Hematopoietic multipotent progenitor cell treated with erythropoietin and hydrocortisone succinate and interleukin-3 and kit ligand, for 8 days (in vitro differentiated cells): Measurements from ENCODE around the gene PCNT.
"Not testable (repeated sequence)": the region's sequence is repeated elsewhere in the genome, so short reads cannot be mapped to it uniquely, and the experiment has no call there.

Experiments
- DNase-seq: peaks from one replicate; pipeline ENCODE4 v3.0.0-alpha.2; 2015

Gene PCNT

DNA sequence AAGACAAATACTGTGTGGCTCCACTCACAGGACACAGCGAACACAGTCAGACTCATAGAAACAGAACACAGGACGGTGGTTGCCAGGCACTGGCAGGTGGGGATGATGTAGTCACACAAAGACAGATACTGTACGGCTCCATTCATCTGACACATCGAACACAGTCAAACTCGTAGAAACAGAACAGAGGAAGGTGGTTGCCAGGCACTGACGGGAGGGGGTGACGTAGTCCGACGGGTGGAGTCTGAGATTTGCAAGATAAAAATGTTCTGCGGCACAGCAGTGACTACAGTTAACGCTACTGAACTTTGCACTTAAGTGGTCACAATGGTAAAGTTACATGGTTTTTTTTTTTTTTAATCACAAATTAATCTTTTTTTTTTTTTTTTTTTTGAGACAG, 19.0 kb upstream of the PCNT start:
- DNase-seq = peak; percentile 67

GRCh38 chr21:46307625-46308024, 16.3 kb upstream of the PCNT start:
- peak; percentile 83 for DNase-seq

GRCh38 chr21:46308431-46308830, 15.5 kb upstream of the PCNT start:
- no peak for DNase-seq

DNA sequence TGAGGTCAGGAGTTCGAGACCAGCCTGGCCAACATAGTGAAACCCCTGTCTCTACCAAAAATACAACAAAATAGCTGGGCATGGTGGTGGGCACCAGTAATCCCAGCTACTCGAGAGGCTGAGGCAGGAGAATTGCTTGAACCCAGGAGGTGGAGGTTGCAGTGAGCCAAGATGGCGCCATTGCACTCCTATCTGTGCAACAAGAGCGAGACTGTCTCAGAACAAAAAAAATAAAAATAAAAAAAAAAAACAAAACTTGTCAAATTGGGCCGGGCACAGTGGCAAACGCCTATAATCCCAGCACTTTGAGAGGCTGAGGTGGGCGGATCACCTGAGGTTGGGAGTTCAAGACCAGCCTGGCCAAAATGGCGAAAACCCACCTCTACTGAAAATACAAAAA, 13.7 kb upstream of the PCNT start:
- DNase-seq = not testable (repeated sequence)

DNA sequence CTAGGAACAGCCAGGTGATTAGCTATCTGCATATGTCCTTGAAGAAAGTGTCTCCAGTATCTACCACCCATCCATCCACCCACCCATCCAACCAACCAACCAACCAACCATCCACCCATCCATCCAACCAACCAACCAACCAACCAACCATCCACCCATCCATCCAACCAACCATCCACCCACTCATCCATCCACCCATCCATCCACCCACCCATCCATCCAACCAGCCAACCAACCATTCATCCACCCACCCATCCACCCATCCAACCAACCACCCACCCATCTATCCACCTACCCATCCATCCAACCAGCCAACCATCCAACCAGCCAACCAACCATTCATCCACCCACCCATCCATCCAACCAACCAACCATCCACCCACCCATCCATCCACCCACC, 12.4 kb upstream of the PCNT start:
- no peak for DNase-seq

GRCh38 chr21:46312949-46313348, 11.0 kb upstream of the PCNT start:
- no peak for DNase-seq

DNA sequence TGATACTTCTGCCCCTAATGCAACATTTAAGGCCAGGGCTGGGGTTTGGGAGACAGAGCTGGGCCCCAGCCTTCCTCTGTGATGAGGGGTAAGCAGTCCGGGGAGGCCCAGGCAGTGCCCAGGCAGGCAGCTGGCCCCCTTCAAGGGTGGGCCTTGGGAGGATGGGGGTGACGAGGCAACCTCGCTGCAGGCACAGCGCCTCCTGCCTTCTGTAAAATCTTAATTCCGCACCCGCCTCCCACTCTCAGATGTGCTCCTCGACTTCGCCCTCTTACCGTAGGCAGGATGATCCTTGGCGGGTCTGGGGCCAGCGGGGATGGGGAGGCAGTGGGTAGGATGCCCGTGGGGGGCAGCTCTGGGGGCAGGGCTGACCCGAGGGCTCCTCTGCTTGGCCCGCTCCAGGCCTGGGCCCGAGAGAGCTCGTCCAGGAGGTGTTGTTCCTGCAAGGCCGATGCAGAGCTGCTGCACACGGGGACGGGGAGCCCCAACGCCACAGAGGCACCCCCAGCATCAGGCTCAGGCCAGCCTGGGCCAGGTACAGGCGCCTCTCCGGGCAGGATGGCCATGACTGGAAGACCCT, 9.4 kb upstream of the PCNT start:
- no peak for DNase-seq

- DNase-seq = no peak
These were observed 7.1 kb upstream of the PCNT start for GRCh38 chr21:46316708-46317324.

DNA sequence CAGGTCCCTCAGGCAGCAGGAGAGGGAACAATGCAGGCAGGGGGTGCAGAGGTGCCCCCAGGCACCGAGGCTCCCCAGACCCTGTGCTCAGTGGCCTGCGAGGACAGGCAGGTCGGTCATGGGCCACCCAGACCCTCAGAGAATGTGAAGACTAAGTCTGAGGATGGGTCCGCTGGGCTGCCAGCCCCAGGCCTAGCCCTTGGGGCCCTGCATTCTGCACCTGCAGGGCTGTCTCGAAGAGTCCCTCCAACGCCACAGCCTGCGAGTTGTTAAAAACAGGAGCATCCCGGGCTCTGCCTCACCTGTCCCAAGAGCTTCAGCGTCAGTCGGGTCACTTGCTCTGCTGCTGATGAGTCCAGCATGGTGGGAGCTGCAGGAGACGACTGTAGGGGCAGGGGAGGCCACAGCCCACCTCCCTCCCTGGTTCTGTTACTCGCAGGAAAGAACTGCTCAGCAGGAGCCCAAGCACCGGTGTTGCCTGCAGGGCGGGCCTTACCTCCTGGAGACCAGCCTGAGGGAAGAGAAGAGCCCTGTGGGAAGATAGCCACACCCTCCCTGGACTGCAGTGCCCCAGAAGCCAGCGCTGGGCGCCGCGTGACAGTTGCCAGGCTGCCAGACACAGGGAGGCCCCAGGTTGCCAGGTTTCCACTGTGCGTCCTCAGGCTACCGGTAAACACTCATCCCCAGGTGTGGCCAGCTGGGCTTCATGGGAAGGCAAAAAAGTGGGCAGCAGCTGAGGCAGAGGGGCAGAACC, 6.1 kb upstream of the PCNT start:
- peak; percentile 52 for DNase-seq

- no peak for DNase-seq
These were observed 5.5 kb upstream of the PCNT start for GRCh38 chr21:46318464-46318845.

DNA sequence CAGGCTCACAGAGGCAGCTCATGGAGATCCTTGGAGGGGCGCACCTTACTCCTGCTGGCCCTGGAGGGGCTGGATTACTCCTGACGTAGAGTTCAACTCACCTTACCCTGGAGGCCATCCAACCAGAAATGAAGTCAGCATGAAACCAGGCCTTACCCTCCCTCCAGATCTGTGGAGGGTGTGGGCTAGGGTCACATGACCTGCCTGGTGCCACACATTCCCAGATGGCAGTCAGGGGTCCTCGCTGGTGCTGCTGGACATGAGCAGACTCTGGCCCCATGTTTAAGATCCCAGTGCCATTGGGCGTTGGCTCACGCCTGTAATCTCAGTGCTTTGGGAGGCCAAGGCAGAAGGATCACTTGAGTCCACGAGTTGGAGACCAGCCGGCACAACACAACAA, 4.8 kb upstream of the PCNT start:
- peak; percentile 35 for DNase-seq

DNA sequence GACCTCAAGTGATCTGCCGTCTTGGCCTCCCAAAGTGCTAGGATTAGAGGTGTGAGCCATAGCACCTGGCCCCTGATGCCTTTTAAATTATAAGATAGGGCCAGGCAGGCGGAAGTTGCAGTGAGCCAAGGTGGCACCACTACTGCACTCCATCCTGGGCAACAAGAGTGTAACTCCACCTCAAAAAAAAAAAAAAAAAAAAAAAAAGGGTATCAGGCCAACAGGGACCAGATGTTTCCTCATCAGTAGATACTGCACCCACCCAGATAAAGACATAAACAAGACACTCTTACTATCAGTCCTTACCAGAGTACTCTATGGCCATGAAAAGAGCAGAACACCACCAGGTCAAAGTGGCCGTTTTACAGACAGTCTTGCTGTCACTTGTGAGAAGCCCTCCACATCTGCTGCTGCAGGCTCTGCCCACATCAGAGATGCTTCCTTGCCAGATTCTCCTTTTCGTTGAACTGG, 3.6 kb upstream of the PCNT start:
- DNase-seq = peak; percentile 99

DNA sequence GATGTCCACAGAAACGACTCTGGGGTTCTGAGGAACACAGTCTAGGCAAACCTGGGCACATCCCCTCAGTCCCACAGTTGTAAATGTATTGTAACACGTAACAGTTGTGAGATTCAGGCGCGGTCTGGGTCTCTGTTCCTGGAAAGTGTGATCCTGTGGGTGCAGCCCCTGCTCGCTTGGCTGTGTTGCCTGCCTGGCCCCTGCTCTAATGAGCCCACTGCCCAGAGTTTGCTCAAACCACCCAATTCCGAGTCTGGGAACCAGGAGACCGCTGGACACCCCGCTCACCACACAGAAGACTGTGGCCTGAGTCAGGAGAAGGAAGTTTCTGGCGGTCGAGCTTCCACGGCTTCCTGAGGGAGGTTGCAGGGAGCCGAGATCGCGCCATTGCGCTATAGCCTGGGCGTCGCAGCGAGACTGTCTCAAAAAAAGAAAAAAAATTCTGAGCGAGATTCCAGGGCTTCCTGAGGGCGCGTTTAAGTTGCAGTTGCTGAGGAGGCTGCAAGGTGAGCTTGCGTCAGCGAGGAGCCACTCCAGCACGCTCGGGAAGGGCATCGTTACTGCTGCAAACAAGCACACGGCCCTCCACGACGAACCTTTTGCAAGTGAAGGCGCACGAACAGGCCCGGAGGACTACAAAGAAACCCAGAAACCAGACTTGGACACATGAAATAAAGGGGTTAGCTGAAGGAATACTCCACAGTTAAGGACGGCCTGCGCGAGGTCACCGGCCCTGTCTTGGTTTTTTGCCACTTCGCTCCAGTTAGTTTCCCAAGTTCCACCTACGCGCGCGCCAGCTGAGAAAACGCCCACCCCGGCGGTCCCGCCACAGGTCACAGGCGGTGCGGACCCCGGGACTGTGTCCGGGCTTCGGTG, 1.4 kb upstream of the PCNT start:
- DNase-seq = peak; percentile 36

DNA sequence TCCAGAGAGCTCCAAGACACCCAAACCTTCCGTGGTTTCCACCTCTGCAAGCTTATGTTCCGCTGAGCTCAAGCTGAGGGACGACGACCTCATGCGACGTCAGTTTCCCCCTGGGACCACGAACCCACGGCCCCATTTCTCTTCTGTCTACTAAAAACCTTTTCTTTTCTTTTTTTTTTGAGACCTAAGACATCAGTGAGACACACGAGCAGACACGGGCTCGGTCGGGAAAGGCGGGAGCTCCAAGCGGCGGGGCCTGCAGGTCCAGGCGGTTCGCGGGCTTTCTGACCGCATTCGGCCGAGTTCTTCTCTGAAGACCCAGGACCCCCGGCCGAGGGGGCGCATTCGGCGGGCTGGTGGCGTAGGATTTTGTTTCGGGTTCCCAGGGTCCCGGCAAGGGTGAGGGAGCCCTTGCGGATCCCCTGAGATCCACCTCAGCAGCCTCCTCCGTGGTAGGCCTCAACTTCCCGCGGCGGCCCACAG, 688 bp upstream of the PCNT start:
- DNase-seq = peak; percentile 32

- DNase-seq = peak; percentile 78
These were observed 575 bp downstream of the PCNT start for GRCh38 chr21:46324390-46325072.

- DNase-seq = peak; percentile 66
These were observed 1.3 kb downstream of the PCNT start for GRCh38 chr21:46325073-46325912.

- no peak for DNase-seq
These were observed 2.3 kb downstream of the PCNT start for GRCh38 chr21:46326110-46326703.

DNA sequence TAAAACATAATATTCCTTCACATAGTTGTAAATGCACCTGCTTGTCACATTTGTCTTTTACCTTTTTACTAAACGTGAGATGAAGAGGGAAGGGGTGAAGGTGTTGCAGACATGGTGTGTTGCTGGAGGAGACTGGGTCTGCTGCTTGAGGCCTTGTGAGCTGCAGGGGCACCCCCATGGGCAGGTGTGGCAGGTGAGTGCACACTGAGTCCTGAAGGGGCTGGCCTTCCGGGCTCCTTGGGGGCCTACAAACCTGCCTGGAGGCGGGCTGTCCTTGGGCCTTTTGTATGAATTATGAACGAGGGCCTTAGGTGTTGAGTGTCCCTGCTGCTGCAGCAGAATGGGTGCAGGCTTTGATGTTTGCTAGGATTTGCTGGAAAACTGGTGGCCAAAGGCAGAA, 3.8 kb downstream of the PCNT start:
- no peak for DNase-seq

GRCh38 chr21:46328151-46328550, 4.2 kb downstream of the PCNT start:
- DNase-seq = no peak

- DNase-seq = no peak
These were observed 5.8 kb downstream of the PCNT start for GRCh38 chr21:46329796-46330195.
